ENCODE data around the gene ABTB2. TPM values are rescaled to one million over a fixed set of nuclear protein-coding genes. Genes with fewer than 3 reads are reported as not detected.

Gene ABTB2
- total and polyA plus RNA-seq, 10 of the 15 experiments (the other 5 are each of a cell fraction or from before 2014, with no cell fraction given): 0.13 to 2.1 (median 0.72) TPM

DNA sequence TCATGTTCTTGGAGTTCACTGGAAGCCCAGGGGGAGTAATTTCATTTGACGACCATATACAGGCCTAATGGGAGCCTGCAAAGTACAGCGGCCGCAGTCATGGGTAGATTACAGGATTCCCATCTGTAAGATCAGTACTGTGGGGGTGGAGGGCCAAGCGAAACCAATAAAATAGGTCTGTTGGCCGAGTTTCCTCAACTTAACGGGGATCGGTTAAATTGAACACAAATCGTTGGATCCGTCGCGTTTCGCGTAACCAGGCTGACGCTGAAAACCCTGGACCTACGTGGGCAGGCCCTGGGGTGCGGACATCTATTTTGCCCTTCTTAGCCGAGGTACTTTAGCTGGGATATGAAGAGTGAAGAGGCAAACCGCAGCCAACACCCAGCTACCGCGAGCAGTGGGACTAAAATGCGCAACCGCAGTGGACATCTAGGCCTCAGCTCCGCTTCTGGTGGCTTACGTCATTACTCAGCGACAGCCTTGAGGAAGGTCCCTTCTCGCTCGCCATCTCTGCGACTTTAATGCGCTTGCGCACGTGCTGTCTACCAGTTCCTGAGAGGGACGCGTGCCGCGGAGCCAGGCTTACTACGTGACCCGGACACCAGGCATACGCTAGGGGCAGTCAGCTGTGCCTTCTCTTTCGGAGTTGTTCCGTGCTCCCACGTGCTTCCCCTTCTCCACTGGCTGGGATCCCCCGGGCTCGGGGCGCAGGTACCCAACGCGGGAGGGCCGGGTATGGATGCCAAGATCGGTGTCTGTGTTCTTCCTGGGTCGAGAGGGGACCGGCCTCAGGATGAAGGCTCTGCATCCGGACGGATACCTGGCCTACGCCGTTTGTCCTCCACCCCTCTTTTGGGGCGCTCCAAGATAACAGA lies 252.5 kb downstream of the ABTB2 start, which contains the start of gene NAT10 (continued):
- 0 out of 2 replicates have a peak, but pooled peaks have one; percentile 45 for TF ChIP-seq SMARCA5 (IDR thresholded peaks at IDR 0.05)
- peak; percentile 63 for TF ChIP-seq RELA (IDR thresholded peaks at IDR 0.05; ENCODE audit: borderline replicate concordance, partially characterized antibody)
- peak; percentile 21; the same call in 1 of the 2 replicates for TF ChIP-seq JUNB (IDR thresholded peaks at IDR 0.05)
- TF ChIP-seq ATF7 (IDR thresholded peaks at IDR 0.05; ENCODE audit: low read depth): peak; percentile 98
- TF ChIP-seq CBX5 (IDR thresholded peaks at IDR 0.05; ENCODE audit: low read depth): peak; percentile 42
- TF ChIP-seq ZSCAN29 (IDR thresholded peaks at IDR 0.05): no peak
- no peak for TF ChIP-seq KAT2A (conservative IDR thresholded peaks at IDR 0.05; ENCODE audit: control insufficient read depth, low read depth, low read length)
- TF ChIP-seq MTA2 (IDR thresholded peaks at IDR 0.05; ENCODE audit: low read depth): no peak
- 0 out of 6 replicates have a peak, but pooled peaks of 1 of the 3 experiments have one; percentile 17 for TF ChIP-seq CTCF (IDR thresholded peaks at IDR 0.05 in 2 of 3, conservative IDR thresholded peaks at IDR 0.05 in 1 of 3; ENCODE audit: control insufficient read depth in 2 of 3, extremely low read depth in 1 of 3, insufficient read depth in 1 of 3, low read depth in 3 of 3, low read length in 3 of 3)
- peak in 1 of 2 experiments; percentile 57; a peak in 1 of 4 replicates for TF ChIP-seq IKZF2 (IDR thresholded peaks at IDR 0.05)
- TF ChIP-seq TCF3 (IDR thresholded peaks at IDR 0.05; ENCODE audit: borderline replicate concordance, insufficient read depth, low read depth, low read length): peak; percentile 68; the same call in 1 of the 2 replicates
- peak; percentile 68; the same call in 1 of the 2 replicates for TF ChIP-seq PAX5 (IDR thresholded peaks at IDR 0.05; ENCODE audit: borderline replicate concordance, low read depth, low read length)
- TF ChIP-seq, protein P1, sequence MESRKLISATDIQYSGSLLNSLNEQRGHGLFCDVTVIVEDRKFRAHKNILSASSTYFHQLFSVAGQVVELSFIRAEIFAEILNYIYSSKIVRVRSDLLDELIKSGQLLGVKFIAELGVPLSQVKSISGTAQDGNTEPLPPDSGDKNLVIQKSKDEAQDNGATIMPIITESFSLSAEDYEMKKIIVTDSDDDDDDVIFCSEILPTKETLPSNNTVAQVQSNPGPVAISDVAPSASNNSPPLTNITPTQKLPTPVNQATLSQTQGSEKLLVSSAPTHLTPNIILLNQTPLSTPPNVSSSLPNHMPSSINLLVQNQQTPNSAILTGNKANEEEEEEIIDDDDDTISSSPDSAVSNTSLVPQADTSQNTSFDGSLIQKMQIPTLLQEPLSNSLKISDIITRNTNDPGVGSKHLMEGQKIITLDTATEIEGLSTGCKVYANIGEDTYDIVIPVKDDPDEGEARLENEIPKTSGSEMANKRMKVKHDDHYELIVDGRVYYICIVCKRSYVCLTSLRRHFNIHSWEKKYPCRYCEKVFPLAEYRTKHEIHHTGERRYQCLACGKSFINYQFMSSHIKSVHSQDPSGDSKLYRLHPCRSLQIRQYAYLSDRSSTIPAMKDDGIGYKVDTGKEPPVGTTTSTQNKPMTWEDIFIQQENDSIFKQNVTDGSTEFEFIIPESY (IDR thresholded peaks at IDR 0.05): no peak
- TF ChIP-seq, protein P2, sequence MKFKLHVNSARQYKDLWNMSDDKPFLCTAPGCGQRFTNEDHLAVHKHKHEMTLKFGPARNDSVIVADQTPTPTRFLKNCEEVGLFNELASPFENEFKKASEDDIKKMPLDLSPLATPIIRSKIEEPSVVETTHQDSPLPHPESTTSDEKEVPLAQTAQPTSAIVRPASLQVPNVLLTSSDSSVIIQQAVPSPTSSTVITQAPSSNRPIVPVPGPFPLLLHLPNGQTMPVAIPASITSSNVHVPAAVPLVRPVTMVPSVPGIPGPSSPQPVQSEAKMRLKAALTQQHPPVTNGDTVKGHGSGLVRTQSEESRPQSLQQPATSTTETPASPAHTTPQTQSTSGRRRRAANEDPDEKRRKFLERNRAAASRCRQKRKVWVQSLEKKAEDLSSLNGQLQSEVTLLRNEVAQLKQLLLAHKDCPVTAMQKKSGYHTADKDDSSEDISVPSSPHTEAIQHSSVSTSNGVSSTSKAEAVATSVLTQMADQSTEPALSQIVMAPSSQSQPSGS (IDR thresholded peaks at IDR 0.05; ENCODE audit: low read length): peak; percentile 65
- peak; percentile 97; the same call in 1 of the 2 replicates for TF ChIP-seq SIN3A (IDR thresholded peaks at IDR 0.05; ENCODE audit: low read depth, low read length)
- TF ChIP-seq SMC3 (IDR thresholded peaks at IDR 0.05; ENCODE audit: borderline replicate concordance, low read length): 0 out of 2 replicates have a peak, but pooled peaks have one; percentile 22
- TF ChIP-seq SPI1 (IDR thresholded peaks at IDR 0.05; ENCODE audit: borderline replicate concordance, insufficient read depth, low read depth, low read length): peak; percentile 31; the same call in 1 of the 2 replicates
- TF ChIP-seq TCF7 (IDR thresholded peaks at IDR 0.05; ENCODE audit: borderline replicate concordance): no peak
- TF ChIP-seq PBX3 (IDR thresholded peaks at IDR 0.05; ENCODE audit: insufficient replicate concordance, low read depth, low read length): no peak
